HEK293T (cell line): Measurements from ENCODE around the gene SLF2.

Source experiments
- CTCF ChIA-PET: fragments of 350-600 bp; formaldehyde crosslinking; extraction: SDS; loops from one replicate; lab custom pipeline; 2021; ENCODE audit warnings: antibody characterized with exemption, inconsistent platforms; lab: Yijun Ruan, JAX
- POLR2A ChIA-PET: fragments of 350-600 bp; formaldehyde crosslinking; extraction: SDS; loops from one replicate; lab custom pipeline; 2020; ENCODE audit warnings: antibody characterized with exemption, inconsistent platforms; lab: Yijun Ruan, JAX
- DNase-seq: peaks from one replicate; pipeline ENCODE4 v3.0.0; 2012; ENCODE audit warnings: mixed read lengths; ENCODE audit errors: extremely low spot score
- ARNT ChIP-seq: fragments of 450-650 bp; IDR thresholded peaks from 2 replicates; pipeline ENCODE4 v1.6.1; 2017; ENCODE audit warnings: mild to moderate bottlenecking
- BHLHE40 ChIP-seq: fragments of 450-650 bp; IDR thresholded peaks from 2 replicates; pipeline ENCODE4 v1.6.1; 2016; ENCODE audit warnings: mild to moderate bottlenecking, moderate library complexity, borderline replicate concordance
- CTBP1 ChIP-seq: fragments of 450-650 bp; IDR thresholded peaks from 2 replicates; pipeline ENCODE4 v1.6.1; 2016; ENCODE audit warnings: borderline replicate concordance
- ELF4 ChIP-seq: fragments of 450-650 bp; IDR thresholded peaks from 2 replicates; pipeline ENCODE4 v1.6.1; 2017; ENCODE audit warnings: antibody characterized with exemption
- FOXA1 ChIP-seq: fragments of 450-650 bp; IDR thresholded peaks from 2 replicates; pipeline ENCODE4 v1.6.1; 2016; ENCODE audit warnings: mild to moderate bottlenecking
- FOXK2 ChIP-seq: fragments of 450-650 bp; IDR thresholded peaks from 2 replicates; pipeline ENCODE4 v1.6.1; 2016; ENCODE audit warnings: mild to moderate bottlenecking
- FOXM1 ChIP-seq: fragments of 450-650 bp; IDR thresholded peaks from 2 replicates; pipeline ENCODE4 v1.6.1; 2017; ENCODE audit warnings: mild to moderate bottlenecking, borderline replicate concordance
- HDGF ChIP-seq: fragments of 450-650 bp; IDR thresholded peaks from 2 replicates; pipeline ENCODE4 v1.6.1; 2017; ENCODE audit warnings: antibody characterized with exemption, borderline replicate concordance
- L3MBTL2 ChIP-seq: fragments of 450-650 bp; conservative IDR thresholded peaks from 2 replicates; pipeline ENCODE4 v1.6.1; 2016; ENCODE audit warnings: mild to moderate bottlenecking
- LEF1 ChIP-seq: fragments of 450-650 bp; IDR thresholded peaks from 2 replicates; pipeline ENCODE4 v1.6.1; 2017; ENCODE audit warnings: mild to moderate bottlenecking, borderline replicate concordance
- NFRKB ChIP-seq: fragments of 450-650 bp; IDR thresholded peaks from 2 replicates; pipeline ENCODE4 v1.6.1; 2016; ENCODE audit warnings: mild to moderate bottlenecking, moderate library complexity
- PKNOX1 ChIP-seq: fragments of 450-650 bp; IDR thresholded peaks from 2 replicates; pipeline ENCODE4 v1.6.1; 2016
- SP1 ChIP-seq: fragments of 450-650 bp; IDR thresholded peaks from 2 replicates; pipeline ENCODE4 v1.6.1; 2017
- SUZ12 ChIP-seq: fragments of 450-650 bp; IDR thresholded peaks from 2 replicates; pipeline ENCODE4 v1.6.1; 2016; ENCODE audit warnings: mild to moderate bottlenecking
- TARDBP ChIP-seq: fragments of 450-650 bp; IDR thresholded peaks from 2 replicates; pipeline ENCODE4 v1.6.1; 2016
- ZNF384 ChIP-seq: fragments of 450-650 bp; IDR thresholded peaks from 2 replicates; pipeline ENCODE4 v1.6.1; 2016

SLF2 gene

GRCh38 chr10:100886091-100886490, 26.7 kb upstream of the SLF2 start:
- CTCF ChIA-PET = no interaction called here
- no peak for TF ChIP-seq FOXA1
- no peak for TF ChIP-seq TARDBP
- TF ChIP-seq CTBP1 = no peak
- no peak for TF ChIP-seq PKNOX1
- TF ChIP-seq HDGF = no peak
- TF ChIP-seq LEF1 = no peak
- no peak for TF ChIP-seq NFRKB
- TF ChIP-seq SP1 = no peak
- POLR2A ChIA-PET = interaction anchor here (0.9 kb wide), 1 partner anchor 27 kb away, joined by 3 read pairs; the partner anchor contains the start of gene SLF2
- DNase-seq = no peak

GRCh38 chr10:100886521-100886920, 26.2 kb upstream of the SLF2 start:
- ChIA-PET CTCF (interaction anchor here (0.9 kb wide), 1 partner anchor 8 kb away, joined by 3 read pairs; no protein-coding TSS in a partner anchor), POLR2A (interaction anchor here (0.9 kb wide), 1 partner anchor 27 kb away, joined by 3 read pairs; the partner anchor contains the start of gene SLF2)
- TF ChIP-seq L3MBTL2 (no peak), PKNOX1 (no peak), FOXK2 (no peak), ZNF384 (no peak), SUZ12 (no peak), TARDBP (no peak), SP1 (no peak), LEF1 (no peak), HDGF (no peak)

GRCh38 chr10:100886963-100887362, 25.8 kb upstream of the SLF2 start:
- CTCF ChIA-PET = interaction anchor here (0.9 kb wide), 1 partner anchor 8 kb away, joined by 3 read pairs; no protein-coding TSS in a partner anchor
- TF ChIP-seq ZNF384 (no peak), SP1 (no peak), TARDBP (no peak), FOXA1 (no peak), SUZ12 (no peak), BHLHE40 (no peak), ELF4 (no peak), FOXK2 (no peak), HDGF (no peak), PKNOX1 (no peak), FOXM1 (no peak), ARNT (no peak), NFRKB (no peak), CTBP1 (no peak), L3MBTL2 (no peak), LEF1 (no peak)
- no peak for DNase-seq
- POLR2A ChIA-PET = no interaction called here

More at GRCh38 chr10:100886521-100886920, 26.2 kb upstream of the SLF2 start:
- DNase-seq = no peak

- DNase-seq = no peak
- TF ChIP-seq ELF4 = no peak
- TF ChIP-seq ARNT = no peak
- TF ChIP-seq LEF1 = no peak
- TF ChIP-seq ZNF384 = no peak
- ChIA-PET CTCF (interaction anchor here (0.6 to 2.0 kb wide), 4 partner anchors 9 to 327 kb away, joined by 3 to 14 read pairs (median 6); no protein-coding TSS in a partner anchor), POLR2A (no interaction called here)
Measured at GRCh38 chr10:100887761-100888296, 24.9 kb upstream of the SLF2 start.

GRCh38 chr10:100888957-100889356, 23.8 kb upstream of the SLF2 start:
- POLR2A ChIA-PET = interaction anchor here (0.9 kb wide), 1 partner anchor 24 kb away, joined by 3 read pairs; no protein-coding TSS in a partner anchor
- CTCF ChIA-PET = interaction anchor here (0.6 to 2.0 kb wide), 8 partner anchors 8 to 328 kb away, joined by 3 to 14 read pairs (median 4); no protein-coding TSS in a partner anchor
- no peak for DNase-seq
- TF ChIP-seq ELF4 = no peak
- TF ChIP-seq HDGF = no peak
- no peak for TF ChIP-seq ARNT
- TF ChIP-seq FOXK2 = no peak

GRCh38 chr10:100889546-100889945, 23.2 kb upstream of the SLF2 start:
- CTCF ChIA-PET = interaction anchor here (1.0 to 2.0 kb wide), 4 partner anchors 8 to 320 kb away, joined by 4 to 14 read pairs (median 6); no protein-coding TSS in a partner anchor
- TF ChIP-seq FOXA1 = no peak
- TF ChIP-seq CTBP1 = no peak
- POLR2A ChIA-PET = no interaction called here
- no peak for DNase-seq
